Stimulated activated CD4-positive, alpha-beta T cell treated with anti-CD3 and anti-CD28 coated beads, TNF-alpha, amount 100 ng/mL, for 1 hour (primary cell): Measurements from ENCODE around the gene PRR12.
A peak's percentile ranks its signal among the peaks of the same experiment; 100 is the strongest.

Experiments used
- DNase-seq, 3 donors: peaks; one replicate each; pipeline ENCODE4 v3.0.0-alpha.2; 2020; ENCODE audit warnings: low read depth in 3 of 3, low spot score in 1 of 3

Gene PRR12

DNA sequence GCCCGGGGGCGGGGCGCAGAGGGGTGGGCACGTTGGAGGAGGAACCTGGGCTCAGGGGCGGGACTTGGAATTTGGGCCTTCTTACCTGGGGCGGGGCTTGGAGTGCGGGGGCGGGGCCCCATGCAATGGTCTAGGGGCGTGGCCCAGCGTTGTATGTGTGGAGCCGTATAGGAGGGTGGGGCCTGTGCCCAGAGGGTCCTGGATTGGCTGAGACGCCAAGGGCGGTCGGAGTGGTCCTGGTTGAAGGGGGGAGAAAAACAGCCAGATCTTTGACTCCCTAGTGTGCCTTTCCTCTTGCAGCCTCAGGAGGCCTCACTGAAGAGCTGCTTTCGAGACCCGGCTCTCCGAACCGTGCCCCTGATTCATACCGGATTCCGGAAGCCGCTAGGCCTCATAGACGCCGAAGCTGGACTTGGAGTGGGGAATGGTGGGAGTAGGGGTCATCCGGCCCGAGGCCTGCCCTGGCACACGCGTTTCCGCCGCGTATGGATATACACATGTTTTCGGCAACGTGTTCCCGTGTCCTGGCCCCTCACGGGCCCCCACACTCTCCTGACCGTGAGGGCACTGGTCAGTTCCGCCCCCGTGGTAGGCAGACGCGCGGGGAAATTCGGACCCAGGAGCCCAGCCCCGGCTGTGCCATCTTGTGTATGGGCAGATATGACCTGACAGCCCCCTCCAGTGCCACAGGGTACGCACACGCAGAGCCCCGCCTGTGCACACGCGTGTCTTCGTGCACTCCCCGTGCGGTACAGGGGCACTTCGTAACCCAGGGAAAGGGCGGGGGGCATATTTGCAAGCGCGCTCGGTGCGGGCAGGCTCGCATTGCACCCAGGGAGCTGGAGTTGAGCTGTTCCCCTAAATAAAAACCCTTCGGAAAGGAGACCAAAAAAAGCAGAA lies 661 bp upstream of the PRR12 start:
- DNase-seq, result peak; percentile 80 to 92 (median 88)

DNA sequence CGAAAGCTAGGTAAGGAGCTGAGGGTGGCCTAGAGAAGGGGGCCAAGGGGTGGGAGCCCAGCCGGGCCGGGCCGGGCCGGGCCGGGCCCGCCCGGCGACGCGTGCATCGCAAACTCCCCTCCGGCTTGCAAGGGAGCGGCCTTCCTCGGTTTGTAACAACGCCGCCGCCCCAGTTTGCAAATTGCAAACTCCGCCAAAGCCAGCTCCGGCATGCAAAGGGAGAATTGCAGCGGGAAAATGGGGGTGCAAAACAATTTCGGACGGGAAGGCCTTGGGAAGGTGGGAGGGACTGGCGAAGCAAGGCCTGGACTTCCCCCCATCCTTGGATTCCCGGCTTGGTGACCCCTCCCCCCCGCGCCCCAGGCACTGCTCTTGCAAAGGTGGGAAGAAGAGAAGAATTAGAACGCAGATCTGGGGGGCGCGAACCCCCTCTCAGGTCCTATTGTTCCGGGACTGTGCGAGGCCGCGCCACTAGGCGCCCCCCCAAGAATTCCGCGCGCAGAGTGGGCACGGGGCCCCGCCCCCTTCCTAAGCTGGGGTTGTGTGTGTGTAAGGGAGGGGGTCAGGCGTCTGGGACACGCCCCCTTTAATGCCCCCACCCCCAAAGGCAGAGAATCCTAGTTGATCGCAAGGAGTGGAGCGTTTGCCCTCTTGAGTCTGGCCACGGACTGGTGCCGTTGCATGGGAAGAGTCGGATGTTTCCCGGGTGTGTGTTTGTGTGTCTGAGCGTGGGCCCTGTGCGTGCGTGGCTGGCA lies 926 bp downstream of the PRR12 start:
- peak in 1 of 3 donors; percentile 40 for DNase-seq

DNA sequence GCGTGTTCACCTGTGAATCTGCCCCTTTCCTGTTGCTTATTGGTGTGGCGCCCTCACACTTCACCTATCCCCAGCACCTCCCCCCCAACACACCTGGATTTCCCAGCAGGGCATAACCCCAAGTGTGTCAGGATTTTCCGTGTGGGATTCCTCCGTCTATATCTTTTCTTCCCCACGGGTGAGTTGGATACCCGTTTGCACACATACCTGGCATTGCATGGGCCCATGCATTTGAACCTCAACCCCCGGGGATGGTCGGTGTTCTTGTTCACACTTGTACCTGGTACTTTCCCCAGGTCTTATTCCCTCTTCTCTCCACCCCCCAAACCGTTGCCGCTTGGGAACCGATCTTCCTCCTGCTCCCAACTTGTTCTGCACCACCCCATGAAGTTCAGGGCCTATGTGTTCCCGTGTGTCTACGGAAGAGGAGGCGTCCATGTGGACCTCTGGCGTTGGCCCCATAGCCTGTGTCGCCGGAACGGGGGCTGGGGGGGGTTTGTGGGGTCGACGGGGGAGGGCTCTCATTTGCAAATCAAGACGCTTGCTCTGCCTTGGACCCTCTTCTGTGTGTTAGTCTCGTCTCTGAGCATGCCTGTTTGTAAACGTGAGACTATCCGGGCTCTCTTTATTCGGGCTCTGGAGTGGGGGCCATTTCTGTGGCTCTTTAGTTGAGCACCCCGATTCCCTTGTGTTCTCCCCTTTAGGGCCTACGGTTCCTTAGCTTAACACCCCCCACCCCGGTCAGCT lies 1.7 kb downstream of the PRR12 start:
- no peak for DNase-seq

DNA sequence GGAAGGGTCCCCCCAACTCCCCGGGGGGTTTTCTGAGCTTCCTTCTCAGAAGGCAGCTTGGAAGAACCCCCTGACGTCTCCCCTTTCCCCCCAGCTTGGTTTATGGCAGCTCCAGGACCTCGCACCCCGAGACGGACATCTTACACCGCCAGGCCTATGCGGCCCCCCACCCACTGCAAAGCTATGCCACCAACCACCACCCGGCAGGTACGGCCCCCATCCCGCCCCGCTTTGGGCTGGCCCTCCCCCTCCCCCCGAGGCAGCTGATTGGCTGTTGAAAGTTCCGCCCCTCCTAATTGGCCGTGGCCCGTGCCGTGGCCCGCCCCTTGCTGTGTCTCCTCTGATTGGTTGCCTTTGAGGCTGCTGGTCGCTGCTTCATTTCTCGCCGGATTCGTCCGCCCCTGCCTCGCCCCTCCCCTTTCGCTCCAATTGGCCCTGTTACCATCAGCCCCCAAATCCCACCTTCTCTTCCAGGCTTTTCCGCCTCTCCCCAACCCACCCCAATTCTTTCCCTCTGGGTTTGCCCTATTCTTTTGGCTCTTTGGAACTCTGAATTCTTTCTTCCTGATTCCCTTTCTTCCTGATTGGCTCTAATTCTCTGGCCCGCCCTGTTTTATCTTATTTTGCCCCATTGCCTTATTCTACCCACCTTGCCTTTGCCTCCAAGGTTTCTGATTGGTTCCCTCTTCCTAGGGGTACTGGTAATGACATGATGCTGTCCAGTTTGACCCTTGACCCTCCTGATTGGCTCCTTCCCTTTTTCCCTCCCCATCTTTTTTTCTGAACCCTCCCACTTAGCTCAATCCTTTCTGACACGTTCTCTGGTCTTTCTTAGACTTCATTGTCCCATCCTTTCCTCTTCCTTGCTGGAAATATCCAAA lies 2.5 kb downstream of the PRR12 start:
- peak; percentile 75 to 87 (median 82) for DNase-seq

DNA sequence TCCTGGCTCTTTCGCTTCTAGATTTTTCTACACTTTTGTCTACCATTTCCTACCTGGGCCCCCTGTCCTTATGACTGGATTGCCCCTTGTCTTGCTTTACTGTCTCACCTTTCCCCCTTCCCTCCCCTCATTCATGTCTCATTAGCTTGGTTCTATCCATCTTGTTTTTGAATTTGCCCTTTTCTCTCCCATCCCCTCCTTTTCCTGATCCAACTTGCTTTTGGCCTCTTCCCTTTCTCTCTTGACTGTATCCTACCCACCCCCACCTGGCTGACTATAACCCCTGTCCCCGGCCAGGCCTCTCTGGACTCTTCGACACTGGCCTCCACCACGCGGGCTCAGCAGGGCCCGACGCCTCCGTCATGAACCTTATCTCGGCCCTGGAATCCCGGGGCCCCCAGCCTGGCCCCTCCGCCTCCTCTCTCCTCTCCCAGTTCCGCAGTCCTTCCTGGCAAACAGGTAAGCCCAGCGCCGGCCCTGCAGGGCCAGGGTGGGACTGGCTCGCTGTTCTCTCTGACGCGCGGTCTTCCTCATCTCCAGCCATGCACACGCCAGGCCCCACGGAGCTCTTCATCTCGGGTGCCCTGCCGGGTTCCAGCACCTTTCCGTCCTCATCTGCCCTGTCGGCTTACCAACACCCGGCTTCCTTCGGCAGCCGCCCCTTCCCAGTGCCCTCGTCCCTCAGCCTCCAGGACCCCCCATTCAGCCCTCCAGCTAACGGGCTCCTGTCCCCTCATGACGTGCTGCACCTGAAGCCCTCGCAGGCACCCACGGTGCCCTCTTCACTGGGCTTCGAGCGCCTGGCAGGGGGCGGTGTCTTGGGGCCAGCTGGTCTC lies 3.4 kb downstream of the PRR12 start:
- no peak for DNase-seq

DNA sequence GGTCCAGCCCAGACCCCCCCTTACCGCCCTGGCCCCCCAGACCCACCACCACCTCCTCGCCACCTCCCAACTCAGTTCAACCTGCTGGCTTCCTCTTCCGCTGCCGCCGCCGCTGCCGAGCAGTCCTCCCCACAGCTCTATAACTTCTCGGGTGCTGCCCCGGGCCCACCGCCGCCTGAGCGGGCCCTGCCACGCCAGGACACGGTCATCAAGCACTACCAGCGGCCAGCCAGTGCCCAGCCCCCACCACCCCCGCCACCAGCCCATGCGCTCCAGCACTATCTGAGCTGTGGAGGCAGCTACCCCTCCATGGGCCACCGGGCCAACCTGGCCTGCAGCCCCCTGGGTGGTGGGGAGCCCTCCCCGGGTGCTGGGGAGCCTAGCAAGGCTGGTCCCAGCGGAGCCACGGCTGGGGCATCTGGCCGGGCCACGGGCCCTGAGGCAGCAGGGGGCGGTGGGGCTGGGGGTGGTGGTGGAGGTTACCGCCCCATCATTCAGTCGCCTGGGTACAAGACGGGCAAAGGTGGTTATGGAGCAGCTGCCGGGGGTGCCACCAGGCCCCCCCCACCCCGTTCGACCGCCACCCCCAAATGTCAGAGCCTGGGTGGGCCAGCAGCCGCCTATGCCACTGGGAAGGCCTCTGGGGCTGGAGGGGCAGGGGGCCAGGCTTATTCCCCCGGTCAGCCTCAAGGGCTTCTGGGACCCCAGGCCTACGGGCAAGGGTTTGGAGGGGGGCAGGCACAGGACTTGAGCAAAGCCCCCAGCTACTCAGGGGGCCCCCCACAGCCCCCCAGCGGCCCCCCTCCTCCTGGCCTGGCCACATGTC lies 4.2 kb downstream of the PRR12 start:
- no peak for DNase-seq

DNA sequence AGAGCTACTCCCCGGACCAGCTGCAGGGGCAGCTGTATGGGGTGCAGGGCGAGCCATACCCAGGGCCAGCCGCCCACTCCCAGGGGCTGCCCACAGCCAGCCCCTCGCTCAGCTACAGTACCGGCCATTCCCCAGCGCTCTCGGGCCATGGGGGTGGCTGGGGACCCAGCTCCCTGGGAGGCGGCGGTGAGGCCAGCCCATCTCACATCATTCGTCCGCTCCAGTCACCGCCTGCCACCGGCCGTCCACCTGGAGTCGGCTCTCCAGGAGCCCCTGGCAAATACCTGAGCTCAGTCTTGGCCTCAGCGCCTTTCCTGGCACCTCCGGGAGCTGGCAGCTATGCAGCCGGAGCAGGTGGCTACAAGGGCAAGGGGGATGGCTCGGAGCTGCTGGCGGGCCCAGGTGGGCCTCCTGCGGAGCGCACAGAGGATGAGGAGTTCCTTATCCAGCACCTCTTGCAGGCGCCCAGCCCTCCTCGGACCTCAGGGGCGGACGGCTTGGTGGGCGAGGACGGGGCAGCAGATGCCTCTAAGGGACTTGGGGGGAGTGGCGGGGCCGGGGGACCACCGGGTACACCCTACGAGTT lies 4.9 kb downstream of the PRR12 start:
- no peak for DNase-seq

DNA sequence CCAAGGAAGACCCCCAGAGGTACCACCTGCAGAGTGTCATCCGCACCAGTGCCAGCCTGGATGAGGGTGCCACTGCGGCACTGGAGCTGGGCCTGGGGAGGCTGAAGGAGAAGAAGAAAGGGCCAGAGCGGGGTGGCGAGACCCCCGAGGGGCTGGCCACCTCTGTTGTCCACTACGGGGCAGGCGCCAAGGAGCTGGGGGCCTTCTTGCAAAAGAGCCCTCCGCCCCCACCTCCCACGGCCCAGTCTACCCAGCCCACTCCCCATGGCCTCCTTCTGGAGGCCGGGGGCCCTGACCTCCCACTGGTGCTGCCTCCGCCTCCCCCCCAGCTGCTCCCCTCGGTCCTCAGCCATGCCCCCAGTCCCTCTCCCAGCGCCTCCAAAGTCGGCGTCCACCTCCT lies 5.4 kb downstream of the PRR12 start:
- DNase-seq, result no peak

DNA sequence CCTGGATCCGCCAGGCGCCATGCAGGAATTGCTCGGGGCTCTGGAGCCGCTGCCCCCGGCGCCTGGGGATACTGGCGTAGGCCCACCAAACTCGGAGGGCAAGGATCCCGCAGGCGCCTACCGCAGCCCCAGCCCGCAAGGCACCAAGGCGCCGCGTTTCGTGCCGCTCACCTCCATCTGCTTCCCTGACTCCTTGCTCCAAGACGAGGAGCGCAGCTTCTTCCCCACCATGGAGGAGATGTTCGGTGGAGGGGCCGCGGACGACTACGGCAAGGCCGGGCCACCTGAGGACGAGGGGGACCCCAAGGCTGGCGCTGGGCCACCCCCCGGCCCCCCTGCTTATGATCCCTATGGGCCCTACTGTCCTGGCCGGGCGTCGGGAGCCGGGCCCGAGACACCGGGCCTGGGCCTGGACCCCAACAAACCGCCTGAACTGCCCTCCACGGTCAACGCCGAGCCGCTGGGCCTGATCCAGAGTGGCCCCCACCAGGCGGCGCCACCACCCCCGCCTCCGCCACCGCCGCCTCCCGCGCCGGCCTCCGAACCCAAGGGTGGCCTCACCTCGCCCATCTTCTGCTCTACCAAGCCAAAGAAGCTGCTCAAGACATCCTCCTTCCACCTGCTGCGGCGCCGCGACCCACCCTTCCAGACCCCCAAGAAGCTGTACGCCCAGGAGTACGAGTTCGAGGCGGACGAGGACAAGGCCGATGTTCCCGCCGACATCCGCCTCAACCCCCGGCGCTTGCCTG lies 6.1 kb downstream of the PRR12 start:
- no peak for DNase-seq

DNA sequence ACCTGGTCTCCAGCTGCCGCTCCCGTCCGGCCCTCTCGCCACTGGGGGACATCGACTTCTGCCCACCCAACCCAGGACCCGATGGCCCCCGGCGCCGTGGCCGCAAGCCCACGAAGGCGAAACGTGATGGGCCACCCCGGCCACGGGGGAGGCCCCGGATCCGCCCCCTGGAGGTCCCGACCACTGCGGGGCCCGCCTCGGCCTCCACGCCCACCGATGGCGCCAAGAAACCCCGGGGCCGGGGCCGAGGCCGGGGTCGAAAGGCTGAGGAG lies 6.7 kb downstream of the PRR12 start:
- no peak for DNase-seq

DNA sequence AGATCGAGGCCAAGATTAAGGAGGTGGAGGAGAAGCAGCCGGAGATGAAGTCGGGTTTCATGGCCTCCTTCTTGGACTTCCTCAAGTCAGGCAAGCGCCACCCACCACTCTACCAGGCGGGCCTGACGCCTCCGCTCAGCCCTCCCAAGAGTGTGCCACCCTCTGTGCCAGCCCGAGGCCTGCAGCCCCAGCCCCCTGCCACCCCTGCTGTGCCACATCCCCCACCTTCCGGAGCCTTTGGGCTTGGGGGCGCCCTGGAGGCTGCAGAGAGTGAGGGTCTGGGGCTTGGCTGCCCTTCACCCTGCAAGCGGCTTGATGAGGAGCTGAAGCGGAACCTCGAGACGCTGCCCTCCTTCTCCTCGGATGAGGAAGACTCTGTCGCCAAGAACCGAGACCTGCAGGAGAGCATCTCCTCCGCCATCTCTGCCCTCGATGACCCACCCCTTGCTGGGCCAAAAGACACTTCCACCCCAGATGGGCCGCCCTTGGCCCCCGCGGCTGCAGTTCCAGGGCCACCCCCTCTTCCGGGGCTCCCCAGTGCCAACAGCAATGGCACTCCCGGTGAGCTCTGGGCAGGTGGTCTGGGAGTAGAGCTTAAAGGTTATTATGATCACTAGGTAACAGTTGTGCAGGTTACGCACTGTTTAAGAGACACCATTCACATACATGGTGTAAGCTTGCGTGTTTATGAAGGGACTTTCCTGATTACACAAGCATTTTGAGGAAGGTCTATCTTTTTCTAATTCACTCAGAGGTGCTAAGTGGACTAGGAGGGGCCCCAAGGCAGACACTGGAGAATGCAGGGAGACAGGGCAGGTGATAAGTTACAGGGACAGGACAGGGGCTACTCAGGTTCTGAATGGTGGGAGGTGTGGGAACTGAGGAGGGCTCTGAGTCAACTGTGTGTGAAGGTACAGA lies 8.7 kb downstream of the PRR12 start:
- no peak for DNase-seq

DNA sequence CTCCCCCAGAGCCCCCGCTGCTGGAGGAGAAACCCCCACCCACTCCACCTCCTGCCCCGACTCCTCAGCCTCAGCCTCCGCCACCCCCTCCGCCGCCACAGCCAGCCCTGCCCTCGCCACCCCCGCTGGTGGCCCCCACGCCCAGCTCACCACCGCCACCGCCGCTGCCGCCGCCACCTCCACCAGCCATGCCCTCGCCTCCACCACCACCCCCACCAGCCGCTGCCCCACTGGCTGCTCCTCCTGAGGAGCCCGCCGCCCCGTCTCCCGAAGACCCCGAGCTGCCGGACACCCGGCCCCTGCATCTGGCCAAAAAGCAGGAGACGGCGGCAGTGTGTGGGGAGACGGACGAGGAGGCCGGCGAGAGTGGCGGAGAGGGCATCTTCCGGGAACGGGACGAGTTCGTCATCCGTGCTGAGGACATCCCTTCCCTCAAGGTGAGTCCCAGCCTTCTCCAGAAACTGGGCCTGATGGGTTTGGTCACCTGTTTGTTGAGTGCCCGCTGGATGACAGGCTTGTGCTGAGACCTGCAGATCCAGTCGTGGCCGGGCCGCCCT lies 10.6 kb downstream of the PRR12 start:
- DNase-seq, result no peak

DNA sequence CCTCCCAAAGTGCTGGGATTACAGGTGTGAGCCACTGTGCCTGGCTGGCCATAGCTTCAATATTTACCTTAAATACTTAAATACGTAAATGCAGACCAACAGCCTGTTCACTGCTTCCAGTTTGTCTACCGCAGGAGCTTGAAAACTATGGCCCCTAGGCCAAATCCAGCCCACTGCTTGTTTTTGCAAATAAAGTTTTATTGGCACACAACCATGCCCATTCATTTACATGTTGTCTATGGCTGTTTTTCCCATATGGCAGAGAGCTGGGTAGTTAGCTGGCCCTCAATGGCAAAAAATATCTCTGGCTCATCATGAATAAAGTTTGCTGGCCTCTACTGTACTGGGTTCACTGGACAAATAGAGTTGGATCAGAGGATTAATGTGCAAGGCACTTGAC lies 11.8 kb downstream of the PRR12 start:
- DNase-seq, result no peak

DNA sequence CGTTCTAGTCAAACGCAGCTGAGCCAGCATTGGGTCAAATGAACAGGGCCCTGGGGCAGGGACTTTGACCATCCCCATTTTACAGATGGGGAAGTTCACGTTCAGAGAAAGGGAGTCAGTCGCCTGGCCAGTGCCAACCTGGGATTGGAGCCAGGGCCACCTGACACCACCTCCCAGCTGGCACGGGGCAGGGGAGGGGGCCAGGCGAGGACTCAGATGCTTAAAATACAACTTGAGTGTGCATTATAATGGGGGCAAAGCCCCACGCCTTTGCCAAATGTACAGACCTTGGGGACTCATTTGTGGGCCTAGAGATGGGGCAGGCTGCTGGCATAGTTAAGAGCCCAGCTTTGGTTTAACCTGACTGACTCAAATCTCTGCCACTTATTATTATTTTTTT lies 14.6 kb downstream of the PRR12 start:
- no peak for DNase-seq

DNA sequence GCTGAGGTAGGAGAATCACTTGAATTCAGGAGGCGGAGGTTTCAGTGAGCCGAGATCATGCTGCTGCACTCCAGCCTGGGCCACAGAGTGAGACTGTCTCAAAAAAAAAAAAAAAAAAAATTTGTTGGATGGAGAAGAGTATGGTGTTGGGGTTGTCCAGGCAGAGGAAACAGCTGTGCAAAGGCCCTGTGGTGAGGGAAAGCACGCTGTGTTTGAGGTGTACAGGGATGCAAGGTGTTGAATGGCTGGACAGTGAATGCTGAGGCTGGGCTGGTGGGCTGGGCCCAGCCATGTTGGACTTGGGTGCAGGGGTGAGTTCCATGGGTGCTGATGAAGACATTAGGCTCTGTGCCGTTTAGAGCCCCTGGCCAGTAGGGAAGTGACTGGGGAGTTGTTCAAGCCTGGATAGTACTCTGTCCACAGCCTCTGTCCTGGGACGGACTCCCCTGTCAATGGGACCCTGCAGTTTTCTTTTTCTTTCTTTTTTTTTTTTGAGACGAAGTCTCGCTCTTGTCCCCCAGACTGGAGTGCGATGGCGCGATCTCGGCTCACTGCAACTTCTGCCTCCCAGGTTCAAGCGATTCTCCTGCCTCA lies 18.6 kb downstream of the PRR12 start:
- no peak for DNase-seq

DNA sequence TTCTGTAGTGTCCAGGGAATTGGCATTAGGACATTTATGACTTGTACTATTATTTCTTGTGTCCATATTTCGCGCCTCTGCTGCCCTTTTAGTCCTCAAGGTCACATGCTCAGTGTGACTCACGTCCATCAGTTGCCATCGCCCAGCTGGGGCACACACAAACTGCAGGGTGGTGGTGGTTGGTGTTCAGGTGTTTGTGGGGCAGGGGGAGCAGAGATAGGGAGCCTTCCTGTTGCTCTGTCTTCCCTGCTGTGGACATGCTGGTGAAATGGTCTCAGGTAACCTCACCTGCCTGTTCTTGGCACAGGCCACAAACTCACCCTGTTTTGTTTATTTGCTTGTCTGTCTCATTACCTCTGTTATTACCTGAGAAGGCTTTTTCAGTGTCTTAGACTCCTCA lies 22.4 kb downstream of the PRR12 start:
- DNase-seq, result no peak
